NCI-H446 (cell line): ENCODE data around the gene TRIM13.
"Not testable (repeated sequence)": the region's sequence is repeated elsewhere in the genome, so short reads cannot be mapped to it uniquely, and the experiment has no call there.

Experiments
- DNase-seq, 2 experiments: peaks; one replicate each; lab custom pipeline; 2025; lab: John Stamatoyannopoulos, UW

Gene TRIM13

DNA sequence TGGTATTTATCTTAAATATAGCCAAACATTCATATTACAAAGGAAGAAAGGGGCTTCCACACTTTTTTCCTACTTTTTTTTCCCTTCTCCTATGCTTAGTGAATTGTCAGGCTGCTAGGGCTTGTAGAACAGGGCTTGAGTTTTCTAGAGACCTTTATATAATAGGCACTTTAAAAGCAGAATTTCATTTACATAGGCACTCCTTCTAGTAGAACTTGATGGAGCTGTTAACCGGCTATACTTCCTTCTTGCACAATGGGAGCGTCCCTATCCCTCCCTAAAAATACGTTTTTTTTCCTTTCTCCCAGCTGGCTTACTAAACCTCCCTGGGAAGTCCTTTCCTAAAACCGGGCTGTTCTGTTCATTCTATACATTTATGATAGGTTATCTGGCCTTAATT lies 1.1 kb downstream of the TRIM13 start:
- DNase-seq: no peak

DNA sequence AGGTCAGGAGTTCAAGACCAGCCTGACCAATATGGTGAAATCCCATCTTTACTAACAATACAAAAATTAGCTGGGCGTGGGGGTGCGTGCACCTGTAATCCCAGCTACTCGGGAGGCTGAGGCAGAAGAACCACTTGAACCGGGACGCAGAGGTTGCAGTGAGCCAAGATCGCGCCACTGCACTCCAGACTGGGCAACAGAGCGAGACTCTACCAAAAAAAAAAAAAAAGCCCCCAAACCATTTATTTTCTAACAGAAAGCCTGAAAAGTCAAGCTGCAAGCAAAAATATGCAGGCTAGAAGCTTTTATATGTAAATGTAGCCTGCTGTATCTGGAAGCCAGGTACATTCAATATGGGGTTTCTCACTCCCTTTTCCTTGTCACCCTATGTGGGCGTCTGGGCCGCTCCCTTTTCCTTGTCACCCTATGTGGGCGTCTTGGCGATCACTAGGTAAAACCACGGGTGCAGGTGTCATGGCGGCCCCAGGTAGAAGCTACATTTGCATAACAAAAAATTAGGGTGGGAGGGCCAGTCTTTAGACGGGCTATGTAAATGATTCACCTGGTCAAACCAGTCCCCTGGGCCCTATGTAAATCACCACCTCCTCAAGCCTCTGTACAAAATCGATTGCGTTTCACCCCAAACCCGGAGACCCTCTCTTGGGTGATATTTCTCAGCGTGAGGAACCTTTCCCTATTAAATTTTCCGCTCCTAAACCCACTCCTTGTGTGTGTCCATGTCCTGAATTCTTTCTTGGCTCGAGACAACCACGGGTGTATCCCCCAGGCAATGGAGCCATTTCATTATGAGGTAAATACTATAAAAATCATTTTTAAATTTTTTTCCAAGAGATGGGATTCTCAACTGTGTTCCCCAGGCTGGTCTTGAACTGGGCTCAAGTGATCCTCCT lies 2.1 kb downstream of the TRIM13 start:
- DNase-seq: no peak

DNA sequence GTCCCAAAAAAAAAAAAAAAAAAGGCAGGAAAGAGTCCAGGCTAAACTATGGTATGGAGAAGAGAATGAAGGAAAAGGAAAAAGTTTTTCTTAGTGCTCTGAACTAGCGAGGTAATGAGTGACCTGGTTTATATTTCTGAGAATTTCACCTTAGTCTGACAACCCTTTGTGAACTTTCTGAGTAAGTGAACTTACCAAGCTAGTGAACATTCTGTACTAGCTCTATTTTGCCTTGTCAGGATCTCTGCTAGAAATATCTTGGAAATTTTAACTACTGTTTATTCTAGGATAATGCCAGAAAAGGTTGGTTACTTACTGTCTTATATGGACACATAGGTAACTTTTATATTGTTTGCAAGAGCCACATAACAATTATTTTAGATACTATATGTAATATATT lies 4.4 kb downstream of the TRIM13 start:
- no peak for DNase-seq

DNA sequence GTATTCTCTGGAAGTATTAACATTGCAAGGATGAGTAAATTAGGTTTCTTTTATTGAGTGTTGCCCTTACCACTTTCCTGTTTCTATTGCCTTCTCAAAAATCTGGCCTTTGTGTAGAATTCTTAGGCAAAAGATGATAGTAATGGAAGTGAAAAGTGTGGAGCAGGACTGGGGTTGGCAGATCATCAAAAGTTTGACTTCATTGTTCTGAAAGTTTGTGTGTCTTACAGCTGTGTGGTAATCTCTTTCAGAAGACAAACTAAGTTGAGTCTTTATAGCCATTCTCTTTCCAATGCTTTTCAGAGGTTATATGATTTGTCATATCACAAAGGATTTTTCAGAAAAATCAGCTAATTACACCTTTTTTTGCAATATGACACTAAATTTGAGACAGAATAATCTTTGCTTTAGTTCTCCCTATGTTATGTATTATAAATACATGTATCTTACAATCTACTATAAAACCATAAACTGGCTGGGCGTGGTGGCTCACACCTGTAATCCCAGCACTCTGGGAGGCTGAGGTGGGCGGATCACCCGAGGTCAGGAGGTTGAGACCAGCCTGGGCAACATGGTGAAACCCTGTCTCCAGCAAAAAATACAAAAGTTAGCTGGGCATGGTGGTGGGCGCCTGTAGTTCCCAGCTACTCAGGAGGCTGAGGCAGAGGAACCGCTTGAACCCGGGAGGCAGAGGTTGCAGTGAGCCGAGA lies 9.7 kb downstream of the TRIM13 start:
- DNase-seq: no peak

DNA sequence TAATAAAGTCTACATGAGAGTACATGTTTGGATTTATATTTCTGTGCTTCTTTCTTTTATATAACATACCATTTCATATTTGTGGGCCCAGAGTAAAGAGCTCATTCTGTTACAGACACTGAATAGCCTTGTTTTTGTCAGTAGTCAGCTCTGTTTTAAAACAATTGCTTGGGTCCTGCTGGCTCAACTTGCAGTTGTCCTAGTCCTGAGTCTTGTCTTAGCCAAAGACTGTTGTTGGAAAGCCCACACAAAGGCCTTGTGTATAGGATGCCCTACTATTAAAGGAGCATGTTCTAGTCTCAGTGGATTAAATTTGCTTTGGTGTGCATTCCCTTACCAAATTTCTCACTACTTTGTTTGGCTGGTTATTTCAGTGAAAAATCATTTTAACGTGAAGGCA lies 14.6 kb downstream of the TRIM13 start:
- no peak for DNase-seq

DNA sequence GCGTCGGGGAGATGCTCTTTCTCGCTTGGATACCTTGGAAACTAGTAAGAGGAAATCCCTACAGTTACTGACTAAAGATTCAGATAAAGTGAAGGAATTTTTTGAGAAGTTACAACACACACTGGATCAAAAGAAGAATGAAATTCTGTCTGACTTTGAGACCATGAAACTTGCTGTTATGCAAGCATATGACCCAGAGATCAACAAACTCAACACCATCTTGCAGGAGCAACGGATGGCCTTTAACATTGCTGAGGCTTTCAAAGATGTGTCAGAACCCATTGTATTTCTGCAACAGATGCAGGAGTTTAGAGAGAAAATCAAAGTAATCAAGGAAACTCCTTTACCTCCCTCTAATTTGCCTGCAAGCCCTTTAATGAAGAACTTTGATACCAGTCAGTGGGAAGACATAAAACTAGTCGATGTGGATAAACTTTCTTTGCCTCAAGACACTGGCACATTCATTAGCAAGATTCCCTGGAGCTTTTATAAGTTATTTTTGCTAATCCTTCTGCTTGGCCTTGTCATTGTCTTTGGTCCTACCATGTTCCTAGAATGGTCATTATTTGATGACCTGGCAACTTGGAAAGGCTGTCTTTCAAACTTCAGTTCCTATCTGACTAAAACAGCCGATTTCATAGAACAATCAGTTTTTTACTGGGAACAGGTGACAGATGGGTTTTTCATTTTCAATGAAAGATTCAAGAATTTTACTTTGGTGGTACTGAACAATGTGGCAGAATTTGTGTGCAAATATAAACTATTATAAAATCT lies 15.7 kb downstream of the TRIM13 start:
- no peak for DNase-seq

DNA sequence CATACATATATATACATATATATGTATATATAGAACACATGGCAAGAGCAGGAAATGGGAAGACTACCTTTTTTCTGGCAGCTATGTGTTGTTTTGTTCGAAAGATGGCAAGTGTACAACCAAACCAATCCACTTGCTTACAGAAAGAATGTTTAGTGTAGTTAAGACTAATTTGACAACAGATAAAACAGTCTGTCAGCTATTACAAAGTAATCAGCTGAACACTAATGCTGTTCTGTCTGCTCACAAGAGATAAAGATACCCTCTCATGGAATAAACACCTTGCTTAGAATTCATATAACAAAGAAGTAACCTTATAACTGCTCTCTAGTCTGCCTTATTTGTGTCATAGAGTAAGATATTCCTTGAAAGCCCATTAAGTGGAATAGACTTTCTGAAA lies 17.5 kb downstream of the TRIM13 start:
- no peak for DNase-seq

DNA sequence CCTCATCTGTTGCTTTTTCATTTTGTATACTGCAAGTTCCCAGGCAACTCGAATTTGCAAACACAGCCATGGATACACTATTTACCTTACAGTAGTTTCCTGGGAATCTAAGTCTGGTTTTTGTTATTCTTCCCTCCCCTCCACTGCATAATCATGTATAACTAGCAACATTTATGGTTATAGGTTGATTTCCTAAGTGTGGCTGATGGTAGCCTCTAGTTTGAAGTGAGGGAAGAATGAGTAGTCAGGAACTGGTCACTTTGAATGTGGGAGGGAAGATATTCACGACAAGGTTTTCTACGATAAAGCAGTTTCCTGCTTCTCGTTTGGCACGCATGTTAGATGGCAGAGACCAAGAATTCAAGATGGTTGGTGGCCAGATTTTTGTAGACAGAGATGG lies 18.4 kb downstream of the TRIM13 start, which contains the start of gene KCNRG:
Gene KCNRG (plus strand): TSS at position 187 of the 400 bp plus-strand sequence. CDS start 50 bp downstream, at position 237.
- no peak for DNase-seq

DNA sequence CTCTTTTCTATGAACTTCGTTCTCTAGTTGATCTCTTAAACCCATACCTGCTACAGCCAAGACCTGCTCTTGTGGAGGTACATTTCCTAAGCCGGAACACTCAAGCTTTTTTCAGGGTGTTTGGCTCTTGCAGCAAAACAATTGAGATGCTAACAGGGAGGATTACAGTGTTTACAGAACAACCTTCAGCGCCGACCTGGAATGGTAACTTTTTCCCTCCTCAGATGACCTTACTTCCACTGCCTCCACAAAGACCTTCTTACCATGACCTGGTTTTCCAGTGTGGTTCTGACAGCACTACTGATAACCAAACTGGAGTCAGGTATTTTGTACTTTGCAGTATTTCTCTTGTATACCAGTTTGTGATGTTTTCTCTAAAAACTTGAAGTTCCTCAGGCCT lies 18.9 kb downstream of the TRIM13 start:
- DNase-seq: no peak

DNA sequence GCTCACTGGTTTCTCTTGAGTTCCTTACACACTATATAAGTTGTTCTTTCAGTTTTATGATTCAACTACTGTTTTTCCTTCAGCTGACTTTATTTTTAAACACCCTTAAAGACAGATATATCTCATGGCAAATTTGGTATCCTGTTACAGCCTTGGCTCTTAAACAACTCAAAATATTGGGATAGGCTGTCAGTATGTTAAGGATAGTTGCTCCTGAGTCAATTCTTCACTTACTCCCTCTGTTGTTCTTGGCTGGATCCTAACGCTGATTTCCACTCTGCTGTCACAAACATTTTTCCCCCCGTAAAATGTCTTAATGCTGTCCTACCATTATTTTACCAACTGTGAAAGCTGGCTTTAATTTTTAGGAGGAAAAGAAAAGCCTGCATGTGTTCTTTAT lies 19.6 kb downstream of the TRIM13 start:
- no peak for DNase-seq

DNA sequence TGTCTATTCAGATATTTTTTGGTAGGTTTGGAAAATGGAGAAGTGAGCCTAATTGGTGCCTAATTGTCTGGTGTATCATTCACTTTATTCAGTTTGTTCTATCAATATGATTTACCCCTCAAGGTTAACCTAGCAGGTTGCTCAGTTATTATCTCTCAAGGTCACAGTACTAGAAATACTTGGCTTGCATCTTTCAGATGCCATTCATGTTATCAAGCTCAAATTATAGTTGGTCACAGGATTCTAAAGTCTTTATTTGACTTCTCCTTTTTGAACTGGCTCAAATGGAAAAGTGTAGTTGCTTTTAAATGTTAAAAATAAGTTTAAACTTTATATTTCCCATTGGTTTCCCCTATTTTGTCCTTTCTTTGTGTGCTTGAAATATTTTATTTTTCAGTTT lies 21.0 kb downstream of the TRIM13 start:
- DNase-seq: no peak

DNA sequence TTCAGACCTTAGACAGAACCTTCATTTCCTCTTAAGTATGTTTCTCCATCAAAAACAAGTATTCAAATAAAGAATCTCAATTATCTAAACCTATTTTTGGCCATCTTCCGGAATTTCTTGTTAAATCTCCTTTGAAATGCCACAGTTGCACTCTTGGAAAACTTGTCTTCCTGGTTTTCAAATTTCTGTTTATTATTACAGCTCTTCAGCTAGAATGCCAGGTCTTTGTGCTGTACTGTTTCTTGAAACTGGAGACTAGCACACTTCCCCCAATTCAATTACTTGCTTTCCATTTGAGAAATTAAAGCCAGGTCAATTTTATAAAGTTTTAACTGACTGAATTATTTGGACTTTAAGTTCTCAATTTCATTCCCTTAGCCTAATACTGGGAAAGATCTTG lies 28.6 kb downstream of the TRIM13 start:
- no peak for DNase-seq

DNA sequence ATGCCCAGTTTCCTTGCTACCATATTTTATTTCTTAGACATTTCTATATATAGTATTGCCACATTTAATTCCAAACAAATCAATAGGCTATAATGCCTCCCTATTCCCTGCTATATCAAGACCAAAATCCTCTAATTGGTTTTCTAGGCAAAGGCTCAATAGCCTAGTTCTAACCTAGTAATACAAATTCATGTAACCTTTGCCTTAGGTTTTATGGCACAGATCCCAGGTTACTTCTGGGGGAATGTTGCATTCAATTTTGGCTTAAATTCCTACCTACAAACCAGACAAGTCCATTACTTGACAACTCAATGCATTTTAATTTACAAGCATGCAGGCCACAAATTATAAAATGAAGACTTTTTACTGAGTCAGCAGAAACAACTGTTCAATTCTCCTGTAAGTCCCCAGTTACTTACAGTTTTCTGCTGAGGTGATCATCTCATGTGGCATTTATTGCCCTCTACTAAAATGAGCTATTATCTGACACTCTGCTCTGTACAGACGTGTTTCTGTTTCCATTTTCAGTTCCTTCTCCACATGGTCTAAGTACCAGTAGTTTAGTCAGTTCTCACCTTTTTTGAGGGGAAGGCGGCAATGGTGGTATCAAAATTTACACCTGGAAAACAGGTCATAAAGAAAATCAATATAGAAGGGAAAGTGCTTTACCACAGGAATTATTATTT lies 30.1 kb downstream of the TRIM13 start:
- DNase-seq: no peak

DNA sequence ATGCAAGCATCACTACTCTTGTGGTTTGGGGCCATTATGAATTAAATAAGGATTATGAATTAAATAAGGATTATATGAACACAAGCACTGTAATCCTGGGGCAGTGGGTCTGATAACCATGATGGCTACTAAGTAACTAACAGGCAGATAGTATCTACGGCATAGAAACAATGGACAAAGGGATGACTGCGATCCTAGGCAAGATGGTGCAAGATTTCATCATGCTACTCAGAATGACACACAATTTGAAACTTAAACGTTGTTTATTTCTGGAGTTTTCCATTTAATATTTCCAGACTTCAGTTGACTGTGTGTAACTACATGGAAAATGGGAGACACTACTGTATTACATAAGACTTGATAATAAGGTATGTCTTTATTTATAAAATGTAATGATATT lies 33.5 kb downstream of the TRIM13 start:
- DNase-seq: no peak

DNA sequence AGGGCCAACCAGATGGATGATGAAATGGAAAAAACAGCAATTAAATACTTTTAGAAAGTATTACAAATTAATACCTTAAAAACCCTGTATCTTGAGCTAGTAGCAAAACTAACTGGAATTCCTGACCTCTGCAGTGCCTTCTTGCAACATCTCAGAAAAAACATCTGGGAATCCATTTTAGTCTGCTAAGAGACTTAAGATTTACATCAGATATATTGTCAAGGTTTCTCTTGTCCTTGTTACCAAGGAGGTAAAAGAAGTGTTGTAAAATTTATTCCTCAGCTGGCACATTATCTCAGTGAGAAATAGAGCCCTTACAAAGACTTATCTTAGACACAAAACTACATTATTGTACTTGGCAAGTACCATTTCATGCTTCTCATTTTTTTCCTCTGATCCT lies 36.9 kb downstream of the TRIM13 start:
- no peak for DNase-seq

DNA sequence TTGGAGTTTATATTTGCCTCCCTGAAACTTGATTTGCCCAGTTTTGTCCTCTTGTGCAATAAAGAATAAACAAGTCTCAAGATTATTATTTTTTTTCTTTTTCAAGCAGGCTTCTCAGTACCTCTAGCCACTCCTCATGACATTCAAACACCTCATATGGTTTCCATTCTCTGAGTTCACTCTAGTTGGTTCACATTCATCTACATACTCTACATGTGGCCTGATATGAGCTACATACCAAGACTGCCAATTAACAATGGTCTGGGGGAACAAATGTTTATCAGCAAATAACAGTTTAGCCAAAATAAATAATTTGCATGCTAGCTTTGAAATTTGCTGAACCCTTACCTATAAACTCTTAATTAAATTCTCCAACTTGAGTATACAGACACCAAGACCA lies 40.9 kb downstream of the TRIM13 start:
- no peak for DNase-seq

DNA sequence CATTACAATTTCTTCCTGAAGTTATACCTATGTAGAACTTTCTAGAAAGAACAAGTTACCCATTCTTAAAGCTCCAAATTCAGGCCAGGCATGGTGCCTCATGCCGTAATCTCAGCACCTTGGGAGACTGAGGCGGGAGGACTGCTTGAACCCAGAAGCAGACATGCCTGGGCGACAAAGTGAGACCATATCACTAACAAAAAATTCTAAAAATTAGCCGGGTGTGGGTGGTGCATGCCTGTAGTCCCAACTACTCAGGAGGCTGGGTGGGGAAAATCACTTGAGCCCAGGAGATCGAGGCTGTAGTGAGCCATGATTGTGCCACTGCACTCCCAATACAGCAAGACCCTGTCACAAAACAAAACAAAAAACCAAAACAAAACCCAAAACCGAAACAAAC lies 41.4 kb downstream of the TRIM13 start:
- DNase-seq: no peak

DNA sequence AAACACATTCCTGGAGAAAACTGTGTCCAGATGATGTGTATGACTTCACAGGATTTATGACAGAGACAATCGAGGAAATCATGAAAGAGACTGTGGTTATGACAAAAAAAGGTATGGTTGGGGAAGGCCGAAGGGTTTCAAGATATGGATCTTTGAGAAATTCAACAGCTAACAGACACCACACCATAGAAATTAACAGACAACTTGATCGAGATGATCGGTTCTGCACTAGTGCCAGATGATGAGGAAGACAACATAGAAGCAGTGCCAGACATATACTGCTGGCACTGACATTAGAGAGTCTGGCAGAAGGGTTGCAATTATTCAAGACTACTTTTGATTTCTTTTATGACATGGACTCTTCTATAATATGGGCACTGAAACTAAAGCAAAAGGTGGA lies 55.6 kb downstream of the TRIM13 start:
- no peak for DNase-seq

DNA sequence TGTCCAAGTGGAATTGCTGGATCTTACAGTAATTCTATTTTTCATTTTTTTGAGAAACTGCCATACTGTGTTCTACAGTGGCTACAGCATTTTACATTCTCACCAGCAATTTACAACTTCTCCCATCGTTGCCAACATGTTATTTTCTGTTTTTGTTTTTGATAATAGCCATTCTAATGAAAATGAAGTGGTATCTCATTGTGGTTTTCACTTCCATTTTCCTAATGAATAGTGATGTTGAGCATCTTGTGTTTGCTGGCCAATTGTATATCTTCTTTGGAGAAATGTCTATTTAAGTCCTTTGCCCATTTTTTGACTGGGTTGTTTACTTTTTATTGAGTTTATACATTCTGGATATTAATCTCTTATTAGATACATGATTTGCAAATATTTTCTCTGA lies 57.0 kb downstream of the TRIM13 start:
- no peak for DNase-seq

DNA sequence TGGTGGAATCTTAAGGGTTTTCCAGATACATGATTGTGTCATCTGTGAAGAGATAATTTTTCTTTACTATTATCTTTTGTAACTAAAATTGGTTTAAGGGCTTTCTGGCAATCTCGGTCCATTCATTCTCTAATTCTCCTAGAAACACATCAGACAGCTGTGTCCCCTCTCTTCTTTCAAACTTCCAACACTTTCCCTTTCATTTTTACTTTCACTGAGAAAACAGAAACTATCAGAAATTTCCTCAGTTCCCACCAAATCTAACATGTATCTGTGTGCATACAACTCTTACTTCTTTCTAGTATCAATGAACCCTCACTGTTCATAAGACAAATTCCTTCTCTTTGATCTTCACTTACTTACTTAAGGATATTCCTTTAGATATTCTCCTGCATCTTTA lies 58.6 kb downstream of the TRIM13 start:
- no peak for DNase-seq

DNA sequence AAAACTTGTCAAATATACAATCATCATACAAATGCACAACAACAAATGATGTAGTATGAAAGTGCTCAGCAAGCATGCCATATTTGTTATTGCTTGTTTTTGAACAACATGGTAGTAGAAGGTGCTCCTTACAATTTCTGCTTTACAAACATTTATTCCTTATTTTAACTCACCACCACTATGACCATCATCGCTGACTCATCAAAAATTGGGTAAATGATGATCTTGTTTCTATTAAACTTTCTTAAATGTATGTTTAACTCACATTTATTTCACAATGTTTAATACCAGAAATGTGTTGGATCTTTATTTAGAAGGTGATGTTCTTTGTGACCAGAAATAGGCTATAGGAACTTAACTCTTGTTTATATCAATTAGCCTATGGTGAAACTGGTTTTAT lies 63.9 kb downstream of the TRIM13 start:
- DNase-seq: no peak

DNA sequence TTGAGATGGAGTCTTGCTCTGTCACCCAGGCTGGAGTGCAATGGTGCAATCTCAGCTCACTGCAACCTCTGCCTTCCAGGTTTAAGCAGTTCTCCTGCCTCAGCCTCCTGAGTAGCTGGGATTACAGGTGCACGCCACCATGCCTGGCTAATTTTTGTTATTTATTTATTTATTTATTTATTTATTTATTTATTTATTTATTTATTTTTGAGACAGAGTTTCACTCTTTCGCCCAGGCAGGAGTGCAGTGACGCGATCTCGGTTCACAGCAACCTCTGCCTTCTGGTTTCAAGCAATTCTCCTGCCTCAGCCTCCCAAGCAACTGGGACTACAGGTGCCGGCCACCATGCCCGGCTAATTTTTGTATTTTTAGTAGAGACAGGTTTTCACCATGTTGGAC lies 65.5 kb downstream of the TRIM13 start:
- not testable (repeated sequence) for DNase-seq
